Measurements from ENCODE around the gene PPM1L. TPM values are rescaled to one million over a fixed set of nuclear protein-coding genes. Genes with fewer than 3 reads are reported as not detected.

Gene PPM1L
- total RNA-seq, 1 experiment from 2014 or later: 13.2 TPM

GRCh38 chr3:161035711-161036110, 279.7 kb downstream of the PPM1L start:
- no TSS peak for BruUV-seq (replicated peaks)
- RAD21 ChIA-PET (ENCODE audit: low non-redundant PET in 1 of 2, low total read pairs in 2 of 2, uncharacterized antibody in 2 of 2, unreplicated experiment in 2 of 2): no interaction called here
- no peak overlapping the region for H3K4me2 ChIP-seq (ENCODE audit: low read length)

More at GRCh38 chr3:161035711-161036110, 279.7 kb downstream of the PPM1L start:
- ATAC-seq (no peak), DNase-seq (ENCODE audit: low read depth, low spot score) (no peak)
- no peak overlapping the region for H3K4me3 ChIP-seq (replicated peaks in 1 of 2; ENCODE audit: low read depth in 1 of 2, low read length in 2 of 2)
- no peaks in the 10 kb centered on the region for H3K4me1 ChIP-seq (ENCODE audit: control insufficient read depth in 1 of 2, insufficient read depth in 2 of 2, low read length in 2 of 2)
- no peaks in the 10 kb centered on the region for H3K79me2 ChIP-seq (ENCODE audit: insufficient read depth, low read length)
- POLR2A ChIA-PET: no interaction called here
- H3K9me2 ChIP-seq (ENCODE audit: insufficient read depth): no peaks in the 10 kb centered on the region
- H3K9me3 ChIP-seq (ENCODE audit: control insufficient read depth in 1 of 2, insufficient read depth in 1 of 2, low read depth in 1 of 2, low read length in 2 of 2): no peaks in the 10 kb centered on the region
- no peak overlapping the region for H3K27ac ChIP-seq (ENCODE audit: low read depth, low read length)
- no peak for TF ChIP-seq TCF7L2 (IDR thresholded peaks at IDR 0.05; ENCODE audit: borderline replicate concordance, extremely low read depth, insufficient read depth, insufficient read length)
- no peak for TF ChIP-seq ZNF274 (IDR thresholded peaks at IDR 0.05; ENCODE audit: low read depth, low read length)
- TF ChIP-seq SRF (IDR thresholded peaks at IDR 0.05; ENCODE audit: low read depth): no peak
- no peak for TF ChIP-seq POLR2A (IDR thresholded peaks at IDR 0.05; ENCODE audit: borderline replicate concordance, extremely low read depth, insufficient read depth, insufficient read length)
- no peak for TF ChIP-seq ZBTB33 (IDR thresholded peaks at IDR 0.05; ENCODE audit: extremely low read depth, insufficient replicate concordance, low read length)
- TF ChIP-seq MAX (IDR thresholded peaks at IDR 0.05): no peak
- TF ChIP-seq CTCF (IDR thresholded peaks at IDR 0.05 in 2 of 3, conservative IDR thresholded peaks at IDR 0.05 in 1 of 3; ENCODE audit: borderline replicate concordance in 1 of 3, insufficient read depth in 1 of 3, low read depth in 2 of 3, low read length in 2 of 3): no peak
- no peak for TF ChIP-seq SP1 (IDR thresholded peaks at IDR 0.05; ENCODE audit: low read depth)
- TF ChIP-seq POLR2AphosphoS5 (IDR thresholded peaks at IDR 0.05; ENCODE audit: low read depth, low read length): no peak
- no peak for TF ChIP-seq CBX3 (IDR thresholded peaks at IDR 0.05; ENCODE audit: low read depth)
- CTCF ChIA-PET: no interaction called here
- no peaks in the 10 kb centered on the region for H4K20me1 ChIP-seq (ENCODE audit: insufficient read depth)
- H3K9ac ChIP-seq (ENCODE audit: low read length): no peak overlapping the region
- intact Hi-C loops (cut with micrococcal nuclease): no loop called here
- H3K27me3 ChIP-seq (ENCODE audit: insufficient read depth, low read length): no peaks in the 10 kb centered on the region
- no peaks in the 10 kb centered on the region for H3K36me3 ChIP-seq (ENCODE audit: control insufficient read depth in 1 of 2, insufficient read depth in 2 of 2, low read length in 2 of 2)
- H2AFZ ChIP-seq (ENCODE audit: low read depth, low read length, poor library complexity, severe bottlenecking): no peak overlapping the region

Measured in HCT116 (cell line).